Right renal pelvis (tissue), 4 donors: ENCODE results near the gene HKDC1. TPM values are rescaled to one million over a fixed set of nuclear protein-coding genes. Genes with fewer than 3 reads are reported as not detected.
"Not testable (repeated sequence)": the region's sequence is repeated elsewhere in the genome, so short reads cannot be mapped to it uniquely, and the experiment has no call there.

Experiments
- DNase-seq, 4 donors: peaks; one replicate each; pipeline ENCODE4 v3.0.0-alpha.2; 2013; ENCODE audit warnings: low read depth in 4 of 4, low spot score in 3 of 4, missing footprints in 1 of 4
- polyA plus RNA-seq, 4 donors: library from polyadenylated mRNA; unstranded; fragments of 120-200 nt; gene quantifications; one replicate each; pipeline ENCODE4 v1.2.1, GENCODE V29; 2013; ENCODE audit not compliant: insufficient read length in 4 of 4

HKDC1 gene
- polyA plus RNA-seq, 4 donors = 15.3 to 18.6 (median 16.0) TPM

- no peak for DNase-seq
Observed at GRCh38 chr10:69270990-69271389, 50.9 kb downstream of the HKDC1 start.

- DNase-seq = no peak
Observed at GRCh38 chr10:69272624-69273023, 52.5 kb downstream of the HKDC1 start.

DNA sequence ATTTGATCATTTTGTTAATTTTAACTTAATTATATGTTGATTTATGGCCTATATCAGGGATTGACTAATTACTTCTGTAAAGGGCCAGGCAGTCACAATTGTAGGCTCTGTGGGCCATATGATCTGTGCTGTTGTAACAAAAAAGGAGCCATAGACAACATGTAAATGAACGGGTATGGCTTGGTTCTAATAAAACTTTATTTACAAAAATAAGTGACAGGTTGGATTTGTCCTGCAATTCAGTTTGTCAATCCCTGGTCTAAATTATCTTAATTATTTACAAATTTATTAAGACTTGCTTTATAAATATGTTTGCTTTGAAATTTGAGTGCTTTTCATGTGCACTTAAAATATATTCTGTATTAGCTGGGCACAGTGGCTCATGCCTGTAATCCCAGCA is 55.3 kb downstream of the HKDC1 start:
- DNase-seq = no peak

- DNase-seq = no peak
Observed at GRCh38 chr10:69276503-69276902, 56.4 kb downstream of the HKDC1 start.

DNA sequence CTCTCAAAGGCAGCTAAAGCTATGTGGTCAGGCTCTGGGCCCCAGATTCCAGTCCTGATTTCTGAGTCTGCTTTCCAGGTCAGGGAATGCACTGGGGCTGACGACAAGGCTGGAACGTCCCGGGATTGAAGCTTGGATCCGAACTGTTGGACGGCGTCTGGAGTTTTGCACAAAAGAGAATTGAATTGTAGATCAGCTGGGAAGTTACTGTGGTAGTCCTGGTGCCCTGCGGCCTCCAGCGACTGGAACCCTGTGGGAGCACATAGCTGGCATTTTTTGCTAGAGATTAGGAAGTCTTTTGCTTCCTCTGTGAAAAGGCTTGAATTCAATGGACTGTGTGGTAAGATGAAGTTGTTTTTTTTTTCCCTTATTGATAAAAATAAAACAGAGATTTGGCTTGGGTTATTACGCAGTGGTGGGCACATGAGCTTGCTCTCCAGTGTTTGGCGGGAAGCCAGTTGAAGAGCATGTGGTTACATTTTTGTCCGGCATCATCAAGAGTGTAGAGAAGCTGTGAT is 58.4 kb downstream of the HKDC1 start, which contains the start of gene HK1:
Gene HK1, plus strand, starts transcription at position 51 of the 518 bp plus-strand sequence.
- no peak for DNase-seq

GRCh38 chr10:69279110-69279509 is 59.0 kb downstream of the HKDC1 start:
- DNase-seq = no peak

DNA sequence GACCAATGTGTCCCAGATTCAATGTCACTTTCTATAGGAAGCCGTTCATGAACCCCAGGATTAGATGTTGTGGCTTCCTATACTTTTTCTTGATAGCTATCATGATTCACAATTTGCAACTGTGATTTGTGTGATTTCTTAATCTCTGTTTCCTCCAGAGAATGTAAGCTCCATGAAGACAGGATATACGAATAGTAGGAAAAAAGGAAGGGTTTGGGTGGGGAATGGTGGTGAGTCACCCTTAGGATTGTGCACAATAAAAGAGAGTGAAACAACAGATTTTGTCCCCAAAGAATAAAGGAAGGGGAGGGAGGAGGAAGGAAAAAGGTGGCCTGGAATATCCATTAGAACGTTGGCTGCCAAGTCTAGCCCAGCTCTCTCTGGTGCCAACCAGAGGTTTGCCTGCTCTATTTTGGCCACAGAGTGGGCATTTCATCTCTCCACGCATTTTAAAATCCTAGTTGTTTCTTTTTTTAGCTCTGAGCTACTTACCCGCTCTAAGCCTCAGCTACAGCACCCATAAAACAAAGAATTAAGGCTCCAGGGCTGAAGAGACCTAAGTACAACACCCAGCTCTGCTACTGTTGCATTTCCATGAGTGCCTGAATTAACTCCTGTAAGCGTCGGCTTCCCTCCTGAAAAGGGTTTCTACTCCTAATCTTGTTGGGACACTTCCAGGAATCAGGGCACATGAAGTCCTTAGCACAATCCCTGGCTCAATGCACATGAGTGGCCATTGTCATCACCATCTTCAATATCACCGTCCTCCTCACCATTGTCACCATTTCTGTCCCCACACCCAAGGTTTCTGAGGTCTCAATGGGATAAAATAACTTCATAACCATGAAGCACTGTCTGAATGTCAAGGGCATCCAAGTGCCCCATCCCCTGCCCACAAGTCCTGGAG is 61.6 kb downstream of the HKDC1 start:
- DNase-seq = no peak

DNA sequence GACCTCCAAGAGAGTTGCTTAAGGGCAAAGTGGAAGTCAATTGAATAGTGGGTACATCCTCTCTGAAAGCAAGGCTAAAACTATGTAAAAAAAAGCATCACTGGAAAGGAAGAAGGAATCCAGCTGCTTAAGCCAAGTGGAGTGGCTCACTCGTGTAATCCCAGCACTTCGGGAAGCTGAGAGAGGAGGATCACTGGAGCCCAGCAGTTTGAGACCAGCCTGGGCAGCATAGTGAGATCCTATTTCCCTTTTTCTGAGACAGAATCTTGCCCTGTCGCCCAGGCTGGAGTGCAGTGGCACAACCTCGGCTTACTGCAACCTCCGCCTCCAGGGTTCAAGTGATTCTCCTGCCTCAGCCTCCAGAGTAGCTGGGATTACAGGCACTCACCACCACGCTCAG is 64.3 kb downstream of the HKDC1 start:
- DNase-seq = not testable (repeated sequence)

DNA sequence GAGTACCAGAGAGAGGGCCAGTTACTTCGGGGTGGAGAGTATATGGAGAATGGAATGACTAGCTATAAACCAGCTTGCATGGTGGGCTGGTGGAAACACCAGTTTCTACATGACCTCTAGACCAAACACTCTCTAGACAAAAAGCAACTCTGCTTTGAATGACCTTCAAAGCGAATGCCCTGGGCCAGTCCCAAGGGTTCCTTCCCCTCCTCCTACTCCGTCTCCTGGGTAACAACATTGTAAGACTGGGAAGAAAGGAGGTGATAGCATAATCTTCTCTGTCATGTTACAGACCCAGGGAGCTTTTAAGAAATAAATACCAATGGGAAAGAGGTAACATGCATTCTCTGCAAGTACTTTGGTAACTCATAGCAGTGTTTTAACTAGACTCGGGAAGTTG is 65.6 kb downstream of the HKDC1 start:
- no peak for DNase-seq

- no peak for DNase-seq
Observed at GRCh38 chr10:69287181-69287580, 67.0 kb downstream of the HKDC1 start.

DNA sequence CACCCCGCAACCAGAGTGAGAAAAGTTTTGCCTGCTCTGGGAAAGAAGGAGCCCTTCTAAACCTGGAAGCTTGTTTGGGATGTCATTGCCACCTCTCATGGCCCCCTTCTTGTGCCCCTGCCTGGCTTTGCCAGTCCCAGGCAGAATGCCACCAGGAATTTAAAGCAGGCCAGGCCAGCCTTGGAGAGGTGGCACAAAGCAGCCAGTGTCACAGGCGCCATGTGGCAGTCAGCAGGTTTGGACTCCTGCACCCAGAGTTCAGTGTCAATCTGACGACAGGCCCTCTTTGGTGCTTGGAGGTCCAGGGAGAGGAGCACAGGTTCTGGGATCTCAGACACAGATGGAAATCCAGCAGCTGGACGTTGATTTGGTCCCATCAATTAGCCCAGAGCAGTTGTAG is 70.9 kb downstream of the HKDC1 start:
- DNase-seq = no peak

DNA sequence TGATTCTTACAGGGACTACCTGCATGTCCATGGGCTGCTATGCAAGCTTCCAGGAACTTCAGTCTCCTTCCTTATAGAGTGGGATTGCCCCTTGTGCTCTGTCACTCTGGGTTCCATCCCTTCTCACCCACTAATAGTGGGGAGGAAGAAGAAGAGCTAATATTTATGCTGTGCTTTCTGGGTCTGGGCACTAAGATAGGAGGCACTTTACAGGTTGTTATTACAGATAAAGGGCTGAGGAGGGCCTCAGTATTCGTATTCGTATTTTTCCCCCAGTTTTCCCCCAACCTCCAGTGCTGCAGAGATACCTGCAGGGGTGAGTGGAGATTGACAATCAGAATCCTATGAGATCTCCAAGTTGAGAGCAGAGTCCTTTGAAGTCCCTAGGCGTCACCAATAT is 72.3 kb downstream of the HKDC1 start:
- DNase-seq = no peak

DNA sequence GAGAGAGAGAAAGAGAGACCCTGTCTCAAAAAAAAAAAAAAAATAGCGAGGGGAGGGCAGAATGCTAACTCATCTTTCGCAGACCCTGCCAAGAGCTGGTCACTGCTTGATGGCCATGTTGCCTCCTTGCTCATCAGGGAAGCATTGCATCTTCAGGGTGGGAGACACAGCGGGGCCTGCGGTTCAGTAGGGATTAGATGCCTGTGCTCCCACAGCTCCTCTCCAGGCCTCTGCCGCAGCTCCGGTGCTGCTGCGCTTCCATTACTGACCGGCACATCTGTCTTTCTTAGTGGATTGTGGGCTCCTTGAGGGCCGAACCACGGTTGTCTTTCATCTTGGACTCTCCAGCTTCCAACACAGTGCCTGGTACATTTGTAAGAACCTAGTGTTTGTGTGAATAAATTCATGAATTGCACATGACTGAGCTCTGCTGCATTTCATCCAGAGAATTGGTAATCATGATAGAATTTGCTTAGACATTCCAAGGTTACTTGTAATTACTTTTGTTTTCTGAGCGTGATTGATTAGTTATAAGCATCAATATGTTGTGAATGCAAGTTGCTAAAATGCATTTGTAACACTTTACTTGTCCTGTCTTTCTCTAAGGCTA is 75.0 kb downstream of the HKDC1 start:
- no peak for DNase-seq

DNA sequence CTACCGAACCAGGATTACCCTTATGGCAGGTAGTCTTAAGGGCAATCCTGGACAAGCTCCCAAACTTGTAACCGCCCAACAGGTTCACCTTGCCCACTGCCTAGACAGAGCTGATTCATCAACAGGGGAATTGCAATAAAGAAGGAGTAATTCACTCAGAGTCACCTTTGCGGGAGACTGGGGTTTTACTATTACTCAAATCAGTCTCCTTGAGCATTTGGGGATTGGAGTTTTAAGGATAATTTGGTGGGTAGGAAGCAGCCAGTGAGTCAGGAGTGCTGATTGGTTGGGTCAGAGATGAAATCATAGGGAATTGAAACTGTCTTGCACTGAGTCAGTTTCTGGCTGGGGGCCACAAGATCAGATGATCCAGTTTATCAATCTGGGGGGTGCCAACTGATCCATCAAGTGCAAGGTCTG is 83.5 kb downstream of the HKDC1 start:
- DNase-seq = no peak

GRCh38 chr10:69306421-69306820 is 86.3 kb downstream of the HKDC1 start:
- no peak for DNase-seq

DNA sequence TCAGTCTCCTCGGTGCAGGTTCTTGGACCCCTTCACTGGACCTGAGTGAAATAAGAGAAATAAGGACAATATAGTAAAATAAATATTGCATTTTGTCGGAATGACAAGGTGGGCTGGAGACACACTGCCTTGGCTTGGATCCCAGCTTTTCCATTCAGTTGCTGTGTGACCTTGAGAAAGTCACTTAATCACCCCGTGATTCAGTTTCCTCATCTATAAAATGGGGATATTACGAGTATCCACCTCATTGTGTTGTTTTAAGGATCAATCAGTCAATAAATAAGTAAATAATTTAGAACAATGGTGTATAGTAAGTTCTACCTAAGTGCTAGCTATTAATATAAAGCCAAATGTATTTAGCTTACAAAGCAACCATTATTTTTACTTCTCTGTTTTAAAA is 87.3 kb downstream of the HKDC1 start:
- no peak for DNase-seq

- not testable (repeated sequence) for DNase-seq
Observed at GRCh38 chr10:69308304-69308703, 88.2 kb downstream of the HKDC1 start.

GRCh38 chr10:69311309-69311708 is 91.2 kb downstream of the HKDC1 start:
- DNase-seq = no peak

DNA sequence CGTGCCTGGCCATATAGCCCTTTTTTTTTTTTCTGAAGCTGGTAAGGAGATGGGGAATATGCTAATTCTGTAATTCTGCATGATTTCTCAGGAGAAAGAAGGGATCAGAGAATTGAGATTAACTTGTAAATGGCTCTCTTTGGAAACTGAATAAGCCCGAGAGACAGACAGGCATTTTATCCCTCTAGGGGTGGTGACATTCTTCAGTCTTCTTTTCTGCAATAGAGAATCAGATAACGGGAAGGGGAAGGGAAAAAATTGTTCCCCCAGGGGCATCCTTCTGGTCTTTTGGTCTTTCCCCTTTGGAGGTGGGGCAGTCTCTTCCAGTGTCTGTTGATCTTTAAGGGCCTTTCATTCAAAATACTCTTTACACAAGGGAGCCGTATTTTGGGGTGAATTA is 92.4 kb downstream of the HKDC1 start:
- no peak for DNase-seq

GRCh38 chr10:69315100-69315542 is 95.0 kb downstream of the HKDC1 start:
- no peak for DNase-seq

DNA sequence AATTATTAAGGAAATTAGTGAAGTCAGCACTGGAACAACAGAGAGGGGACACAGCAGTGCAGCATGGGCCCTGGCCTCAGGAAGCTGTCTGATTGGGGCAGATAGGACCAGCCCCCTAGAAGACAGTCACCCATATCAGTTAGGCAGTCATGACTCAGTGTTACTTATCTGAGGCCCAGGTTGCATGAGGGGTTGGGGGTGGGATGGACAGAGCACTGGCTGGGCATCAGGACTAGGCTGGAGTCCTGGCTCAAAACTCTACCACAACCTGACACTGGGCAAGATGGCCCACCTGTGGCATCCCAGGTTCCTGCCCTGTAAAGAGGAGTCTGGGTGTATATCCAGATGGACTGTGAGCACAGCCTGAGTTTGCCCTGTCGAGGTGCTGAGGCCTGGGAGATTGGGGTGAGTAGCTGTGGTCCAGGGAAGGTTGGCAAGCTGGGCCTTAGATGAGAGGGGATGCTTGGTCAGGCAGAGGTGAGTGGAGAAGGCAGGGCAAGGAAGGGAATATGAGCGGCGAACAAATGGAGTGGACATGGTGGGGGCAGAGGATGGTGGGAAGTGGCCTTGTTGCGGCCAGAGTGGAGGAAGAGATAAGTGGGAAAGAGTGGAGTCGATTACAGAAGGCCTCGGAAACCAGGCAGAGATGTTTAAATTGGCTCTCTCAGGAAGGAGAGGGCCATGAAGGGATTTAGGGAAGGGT is 95.6 kb downstream of the HKDC1 start:
- DNase-seq = no peak
